ENCODE measurements around the gene EPB41. TPM values are rescaled to one million over a fixed set of nuclear protein-coding genes. Genes with fewer than 3 reads are reported as not detected.

The EPB41 gene
- total RNA-seq, 1 experiment from 2014 or later, result 40.7 TPM

- no TSS peak for BruUV-seq (replicated peaks)
- Mint-ChIP-seq H3K27me3 (ENCODE audit: unreplicated experiment) (no peaks in the 10 kb centered on the region), H3K36me3 (ENCODE audit: insufficient read depth, unreplicated experiment) (peaks cover 22% of the 10 kb centered on the region), H3K4me1 (ENCODE audit: low read depth, unreplicated experiment) (peaks cover 9% of the 10 kb centered on the region), H3K4me3 (ENCODE audit: low read depth, unreplicated experiment) (no peak overlapping the region), H3K27ac (ENCODE audit: unreplicated experiment) (no peak overlapping the region), H3K9me3 (ENCODE audit: low read depth, unreplicated experiment) (no peaks in the 10 kb centered on the region)
- TF ChIP-seq, protein P1, sequence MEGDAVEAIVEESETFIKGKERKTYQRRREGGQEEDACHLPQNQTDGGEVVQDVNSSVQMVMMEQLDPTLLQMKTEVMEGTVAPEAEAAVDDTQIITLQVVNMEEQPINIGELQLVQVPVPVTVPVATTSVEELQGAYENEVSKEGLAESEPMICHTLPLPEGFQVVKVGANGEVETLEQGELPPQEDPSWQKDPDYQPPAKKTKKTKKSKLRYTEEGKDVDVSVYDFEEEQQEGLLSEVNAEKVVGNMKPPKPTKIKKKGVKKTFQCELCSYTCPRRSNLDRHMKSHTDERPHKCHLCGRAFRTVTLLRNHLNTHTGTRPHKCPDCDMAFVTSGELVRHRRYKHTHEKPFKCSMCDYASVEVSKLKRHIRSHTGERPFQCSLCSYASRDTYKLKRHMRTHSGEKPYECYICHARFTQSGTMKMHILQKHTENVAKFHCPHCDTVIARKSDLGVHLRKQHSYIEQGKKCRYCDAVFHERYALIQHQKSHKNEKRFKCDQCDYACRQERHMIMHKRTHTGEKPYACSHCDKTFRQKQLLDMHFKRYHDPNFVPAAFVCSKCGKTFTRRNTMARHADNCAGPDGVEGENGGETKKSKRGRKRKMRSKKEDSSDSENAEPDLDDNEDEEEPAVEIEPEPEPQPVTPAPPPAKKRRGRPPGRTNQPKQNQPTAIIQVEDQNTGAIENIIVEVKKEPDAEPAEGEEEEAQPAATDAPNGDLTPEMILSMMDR (IDR thresholded peaks at IDR 0.05; ENCODE audit: unreplicated experiment), result no peak
- CTCF ChIA-PET, result interaction anchor here (0.9 kb wide), 1 partner anchor 9 kb away, joined by 3 read pairs; no protein-coding TSS in a partner anchor
- intact Hi-C loops (cut with micrococcal nuclease; ENCODE audit: unreplicated experiment), result no loop called here
- no peak for DNase-seq
Observed at GRCh38 chr1:28917757-28918118, 3.4 kb downstream of the EPB41 start.

DNA sequence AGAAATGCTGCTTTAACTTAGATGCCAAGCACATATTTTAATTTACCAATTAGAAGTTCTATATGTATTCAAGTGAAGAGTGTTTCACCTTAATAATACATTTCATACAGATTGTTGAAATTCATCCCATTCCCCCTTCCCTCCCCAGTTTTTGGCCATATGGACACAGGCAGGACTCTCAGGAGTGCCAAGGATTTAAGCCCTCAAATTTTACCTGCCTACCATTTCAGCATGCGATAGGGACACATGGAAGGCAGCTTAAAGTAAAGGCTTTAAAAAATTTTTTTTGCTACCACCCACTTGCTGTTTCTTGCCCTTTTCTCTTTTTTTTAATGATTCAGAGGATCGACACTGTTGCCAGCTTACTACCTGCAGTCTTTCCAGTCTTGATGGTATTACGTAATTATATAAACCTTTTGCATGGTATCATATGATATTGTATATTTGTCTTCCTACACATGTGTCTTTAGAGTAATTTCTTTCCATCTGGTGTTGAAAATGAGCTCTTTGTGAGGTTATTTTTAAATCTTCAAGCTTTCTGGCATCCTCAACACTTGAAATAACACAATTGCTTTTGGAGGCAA lies 7.0 kb downstream of the EPB41 start:
- Mint-ChIP-seq H3K4me3 (ENCODE audit: low read depth, unreplicated experiment) (no peak overlapping the region), H3K36me3 (ENCODE audit: insufficient read depth, unreplicated experiment) (no peaks in the 10 kb centered on the region), H3K9me3 (ENCODE audit: low read depth, unreplicated experiment) (no peaks in the 10 kb centered on the region), H3K27me3 (ENCODE audit: unreplicated experiment) (no peaks in the 10 kb centered on the region), H3K4me1 (ENCODE audit: low read depth, unreplicated experiment) (peaks cover under 1% of the 10 kb centered on the region), H3K27ac (ENCODE audit: unreplicated experiment) (no peak overlapping the region)
- BruUV-seq (replicated peaks), result no TSS peak
- intact Hi-C loops (cut with micrococcal nuclease; ENCODE audit: unreplicated experiment), result no loop called here
- CTCF ChIA-PET, result interaction anchor here (0.7 to 1.1 kb wide), 2 partner anchors 11 to 239 kb away, joined by 3 read pairs; no protein-coding TSS in a partner anchor
- DNase-seq, result no peak
- TF ChIP-seq, protein P1 (IDR thresholded peaks at IDR 0.05; ENCODE audit: unreplicated experiment), result no peak

- CTCF ChIA-PET, result interaction anchor here (0.7 kb wide), 1 partner anchor 880 kb away, joined by 4 read pairs; no protein-coding TSS in a partner anchor
- no peaks in the 10 kb centered on the region for H3K27me3 Mint-ChIP-seq (ENCODE audit: unreplicated experiment)
- no peaks in the 10 kb centered on the region for H3K36me3 Mint-ChIP-seq (ENCODE audit: insufficient read depth, unreplicated experiment)
- DNase-seq, result no peak
- no peak overlapping the region for H3K27ac Mint-ChIP-seq (ENCODE audit: unreplicated experiment)
- intact Hi-C loops (cut with micrococcal nuclease; ENCODE audit: unreplicated experiment), result no loop called here
- no peak overlapping the region for H3K4me3 Mint-ChIP-seq (ENCODE audit: low read depth, unreplicated experiment)
- H3K4me1 Mint-ChIP-seq (ENCODE audit: low read depth, unreplicated experiment), result peaks cover 15% of the 10 kb centered on the region
- no peaks in the 10 kb centered on the region for H3K9me3 Mint-ChIP-seq (ENCODE audit: low read depth, unreplicated experiment)
- TF ChIP-seq, protein P1 (IDR thresholded peaks at IDR 0.05; ENCODE audit: unreplicated experiment), result no peak
- no TSS peak for BruUV-seq (replicated peaks)
Observed at GRCh38 chr1:28925350-28925891, 11.1 kb downstream of the EPB41 start.

DNA sequence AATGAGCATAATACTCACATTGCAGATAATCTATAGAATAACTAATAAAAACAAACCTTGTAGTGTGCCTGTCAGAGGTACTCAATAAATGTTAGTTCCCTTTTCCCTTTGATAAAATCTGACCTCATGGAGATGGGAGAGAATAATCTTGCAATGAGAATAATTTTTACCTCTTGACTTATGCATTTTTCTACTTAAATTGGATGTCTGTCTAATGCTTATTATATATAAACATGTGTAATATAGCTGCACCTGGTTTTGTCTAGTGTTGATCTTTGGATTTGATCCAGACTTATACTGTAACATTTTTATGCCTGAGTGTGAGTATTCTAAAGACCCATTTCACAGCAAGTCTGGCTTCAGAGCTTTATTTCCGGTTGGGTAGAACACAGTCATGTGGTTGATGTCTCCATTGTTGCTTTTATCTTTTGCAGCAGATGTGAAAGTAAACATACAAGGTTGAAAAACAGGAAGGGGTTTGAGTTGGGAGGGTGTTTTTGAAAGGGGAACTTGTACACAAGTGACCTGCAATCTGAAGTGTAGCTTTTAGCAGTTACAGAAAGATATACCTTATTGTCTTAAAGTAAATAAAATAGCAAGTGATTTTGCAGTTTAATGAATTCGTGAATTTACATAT lies 12.4 kb downstream of the EPB41 start:
- intact Hi-C loops (cut with micrococcal nuclease; ENCODE audit: unreplicated experiment), result no loop called here
- H3K36me3 Mint-ChIP-seq (ENCODE audit: insufficient read depth, unreplicated experiment), result no peaks in the 10 kb centered on the region
- H3K27me3 Mint-ChIP-seq (ENCODE audit: unreplicated experiment), result no peaks in the 10 kb centered on the region
- CTCF ChIA-PET, result interaction anchor here (0.5 to 0.8 kb wide), 2 partner anchors 9 to 383 kb away, joined by 3 to 5 read pairs; no protein-coding TSS in a partner anchor
- peaks cover 15% of the 10 kb centered on the region for H3K4me1 Mint-ChIP-seq (ENCODE audit: low read depth, unreplicated experiment)
- H3K27ac Mint-ChIP-seq (ENCODE audit: unreplicated experiment), result peak overlapping the region; percentile 42
- no peak for DNase-seq
- no peaks in the 10 kb centered on the region for H3K9me3 Mint-ChIP-seq (ENCODE audit: low read depth, unreplicated experiment)
- TF ChIP-seq, protein P1 (IDR thresholded peaks at IDR 0.05; ENCODE audit: unreplicated experiment), result no peak
- no peak overlapping the region for H3K4me3 Mint-ChIP-seq (ENCODE audit: low read depth, unreplicated experiment)
- BruUV-seq (replicated peaks), result no TSS peak
